Measurements from ENCODE around the gene AFG3L2.

The AFG3L2 gene

DNA sequence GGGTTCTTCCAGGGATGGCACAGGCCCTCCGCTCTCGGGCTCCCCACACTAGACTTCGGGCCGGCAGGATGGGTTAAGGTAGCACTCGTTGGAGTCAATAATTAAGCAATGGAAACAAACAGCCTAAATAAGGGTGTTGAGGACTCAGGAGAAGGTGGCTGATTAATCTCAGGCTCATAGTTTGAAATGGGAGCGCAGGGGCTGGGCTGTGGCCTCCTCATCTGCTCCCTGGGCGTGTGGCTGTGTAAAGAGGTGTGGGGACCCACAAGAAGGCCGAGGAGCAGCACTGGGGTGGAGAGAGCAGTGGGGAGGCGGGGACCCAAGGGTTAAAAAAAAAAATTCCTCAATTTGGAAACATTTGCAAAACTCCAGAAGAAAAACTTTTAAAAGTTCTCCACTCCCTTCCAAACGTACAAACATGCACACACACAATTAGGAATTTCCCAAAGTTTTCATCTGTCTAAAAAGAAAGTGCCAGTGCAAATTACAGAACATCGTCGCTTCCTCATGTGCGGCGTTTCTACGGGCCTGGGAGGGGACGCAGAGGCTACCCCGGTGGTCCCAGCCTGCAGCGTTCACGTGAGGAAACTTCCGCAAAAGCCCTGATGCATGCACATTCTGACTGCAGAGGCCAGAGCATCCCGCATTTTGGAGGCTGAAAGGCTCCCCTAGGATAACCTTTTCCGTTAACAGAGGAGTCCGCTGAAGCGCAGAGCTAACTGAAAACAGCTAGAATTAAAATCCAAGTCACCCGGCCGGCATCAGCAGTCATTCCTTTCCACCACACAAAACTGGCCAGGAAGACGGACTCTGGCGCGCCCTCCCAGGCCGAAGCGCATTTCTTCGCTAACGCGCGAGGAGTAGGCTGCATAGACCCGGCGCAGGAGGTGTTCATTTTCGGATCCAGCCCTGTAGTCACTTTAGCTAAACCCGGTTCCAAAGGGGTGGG lies 70.0 kb downstream of the AFG3L2 start:
- peak overlapping the region; percentile 86 for H3K4me3 ChIP-seq (replicated peaks; ENCODE audit: low read depth, low read length)
- no peak for DNase-seq (ENCODE audit: extremely low read depth, low read depth)
- TF ChIP-seq, protein P1, sequence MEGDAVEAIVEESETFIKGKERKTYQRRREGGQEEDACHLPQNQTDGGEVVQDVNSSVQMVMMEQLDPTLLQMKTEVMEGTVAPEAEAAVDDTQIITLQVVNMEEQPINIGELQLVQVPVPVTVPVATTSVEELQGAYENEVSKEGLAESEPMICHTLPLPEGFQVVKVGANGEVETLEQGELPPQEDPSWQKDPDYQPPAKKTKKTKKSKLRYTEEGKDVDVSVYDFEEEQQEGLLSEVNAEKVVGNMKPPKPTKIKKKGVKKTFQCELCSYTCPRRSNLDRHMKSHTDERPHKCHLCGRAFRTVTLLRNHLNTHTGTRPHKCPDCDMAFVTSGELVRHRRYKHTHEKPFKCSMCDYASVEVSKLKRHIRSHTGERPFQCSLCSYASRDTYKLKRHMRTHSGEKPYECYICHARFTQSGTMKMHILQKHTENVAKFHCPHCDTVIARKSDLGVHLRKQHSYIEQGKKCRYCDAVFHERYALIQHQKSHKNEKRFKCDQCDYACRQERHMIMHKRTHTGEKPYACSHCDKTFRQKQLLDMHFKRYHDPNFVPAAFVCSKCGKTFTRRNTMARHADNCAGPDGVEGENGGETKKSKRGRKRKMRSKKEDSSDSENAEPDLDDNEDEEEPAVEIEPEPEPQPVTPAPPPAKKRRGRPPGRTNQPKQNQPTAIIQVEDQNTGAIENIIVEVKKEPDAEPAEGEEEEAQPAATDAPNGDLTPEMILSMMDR (IDR thresholded peaks at IDR 0.05; ENCODE audit: low read depth, low read length, missing control alignments) = no peak

DNA sequence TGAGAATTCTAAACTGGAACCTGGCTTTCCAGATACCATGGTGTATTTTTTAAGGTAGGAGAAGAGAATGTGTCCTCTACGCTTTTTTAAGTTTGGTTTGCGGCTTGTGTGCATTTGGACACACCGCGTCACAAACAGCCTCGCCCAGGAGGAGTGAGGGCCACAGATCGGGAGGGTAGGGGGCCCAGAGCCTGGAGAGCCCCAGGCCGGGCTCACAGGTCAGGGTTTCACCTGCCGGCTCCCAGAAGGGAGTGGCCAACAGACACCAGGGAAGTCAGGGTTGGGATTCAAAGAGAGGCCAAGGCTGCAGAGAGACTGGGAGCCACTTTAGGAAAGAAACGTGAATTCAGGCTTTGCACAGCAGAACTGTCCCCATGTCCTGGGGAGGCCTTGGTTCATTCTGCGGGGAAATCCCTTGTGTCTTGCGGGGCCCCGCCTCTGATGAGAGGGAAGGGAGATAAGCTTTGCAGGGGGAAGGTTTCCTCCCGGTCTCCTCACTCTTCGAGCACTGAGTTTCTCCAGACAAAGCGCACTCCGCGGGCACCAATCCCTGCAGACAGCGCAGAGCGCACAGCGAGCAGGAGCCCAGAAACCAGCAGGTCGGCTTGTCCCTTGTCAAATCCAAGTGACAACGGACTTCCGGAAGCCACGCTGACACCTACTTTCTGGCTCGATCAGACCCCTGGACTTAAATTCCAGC lies 70.9 kb downstream of the AFG3L2 start:
- peak overlapping the region; percentile 86 for H3K4me3 ChIP-seq (replicated peaks; ENCODE audit: low read depth, low read length)
- TF ChIP-seq, protein P1 (IDR thresholded peaks at IDR 0.05; ENCODE audit: low read depth, low read length, missing control alignments) = no peak
- DNase-seq (ENCODE audit: extremely low read depth, low read depth) = no peak

DNA sequence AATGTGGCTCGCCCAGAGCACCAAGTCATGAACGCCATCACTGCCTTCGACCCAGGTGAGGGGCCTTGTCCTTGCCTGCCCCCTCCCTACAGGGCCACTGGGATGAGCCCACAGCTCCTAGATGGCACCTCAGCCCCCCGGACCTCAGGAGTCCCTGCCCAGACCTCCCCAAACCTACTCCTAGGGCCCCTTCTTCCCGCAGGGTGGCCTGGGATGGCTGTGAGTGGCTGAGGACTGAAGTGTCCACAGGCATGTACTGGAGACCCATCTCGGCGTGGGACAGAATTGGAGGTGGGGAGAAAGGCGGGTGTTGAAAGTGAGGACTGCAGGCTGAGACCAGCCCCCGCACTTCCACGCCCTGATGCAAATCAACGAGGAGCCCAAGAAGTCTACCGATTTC lies 71.8 kb downstream of the AFG3L2 start:
- no peak overlapping the region for H3K4me3 ChIP-seq (replicated peaks; ENCODE audit: low read depth, low read length)
- no peak for DNase-seq (ENCODE audit: extremely low read depth, low read depth)
- TF ChIP-seq, protein P1 (IDR thresholded peaks at IDR 0.05; ENCODE audit: low read depth, low read length, missing control alignments) = no peak

DNA sequence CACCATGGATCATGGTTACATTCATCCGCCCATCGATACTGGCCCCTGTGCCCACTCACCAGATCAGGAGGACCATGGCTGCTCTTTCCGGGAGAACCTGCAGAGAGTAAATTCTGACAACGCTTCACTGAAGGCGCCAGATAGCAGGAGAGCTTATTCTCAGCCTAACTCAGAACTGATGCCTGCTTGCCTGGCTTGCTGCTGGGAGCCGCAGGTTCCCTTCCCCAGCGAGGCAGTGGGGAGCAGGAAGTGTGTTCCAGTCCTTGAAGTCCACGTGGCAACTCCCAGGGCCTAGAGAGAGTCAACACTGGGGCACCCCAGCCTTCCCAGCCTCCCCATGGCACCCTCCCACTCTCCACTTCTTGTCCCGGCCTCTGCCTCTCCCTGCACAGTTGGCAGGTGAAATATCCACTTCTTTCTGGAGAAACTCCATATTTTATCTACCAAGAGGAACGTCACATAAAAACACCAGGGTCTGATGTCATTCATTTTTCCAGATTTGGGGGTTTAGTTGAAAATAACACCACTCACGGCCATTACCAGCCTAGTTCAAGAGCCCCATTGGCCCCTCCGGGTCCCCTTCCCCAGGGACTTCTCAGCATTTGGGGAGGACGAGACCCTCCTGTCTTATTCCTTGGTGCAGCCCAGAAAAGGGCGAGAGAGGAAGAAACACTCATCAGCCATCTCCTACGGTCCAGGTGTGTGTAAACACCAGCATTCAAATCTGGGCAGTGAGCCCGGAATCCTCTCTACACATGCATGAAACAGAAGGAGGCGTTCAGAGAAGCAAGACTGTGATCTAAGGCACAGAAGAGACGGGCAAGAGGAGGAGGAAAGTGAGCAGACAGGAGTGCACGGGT lies 72.4 kb downstream of the AFG3L2 start:
- DNase-seq (ENCODE audit: extremely low read depth, low read depth) = no peak
- TF ChIP-seq, protein P1 (IDR thresholded peaks at IDR 0.05; ENCODE audit: low read depth, low read length, missing control alignments) = no peak
- H3K4me3 ChIP-seq (replicated peaks; ENCODE audit: low read depth, low read length) = no peak overlapping the region

DNA sequence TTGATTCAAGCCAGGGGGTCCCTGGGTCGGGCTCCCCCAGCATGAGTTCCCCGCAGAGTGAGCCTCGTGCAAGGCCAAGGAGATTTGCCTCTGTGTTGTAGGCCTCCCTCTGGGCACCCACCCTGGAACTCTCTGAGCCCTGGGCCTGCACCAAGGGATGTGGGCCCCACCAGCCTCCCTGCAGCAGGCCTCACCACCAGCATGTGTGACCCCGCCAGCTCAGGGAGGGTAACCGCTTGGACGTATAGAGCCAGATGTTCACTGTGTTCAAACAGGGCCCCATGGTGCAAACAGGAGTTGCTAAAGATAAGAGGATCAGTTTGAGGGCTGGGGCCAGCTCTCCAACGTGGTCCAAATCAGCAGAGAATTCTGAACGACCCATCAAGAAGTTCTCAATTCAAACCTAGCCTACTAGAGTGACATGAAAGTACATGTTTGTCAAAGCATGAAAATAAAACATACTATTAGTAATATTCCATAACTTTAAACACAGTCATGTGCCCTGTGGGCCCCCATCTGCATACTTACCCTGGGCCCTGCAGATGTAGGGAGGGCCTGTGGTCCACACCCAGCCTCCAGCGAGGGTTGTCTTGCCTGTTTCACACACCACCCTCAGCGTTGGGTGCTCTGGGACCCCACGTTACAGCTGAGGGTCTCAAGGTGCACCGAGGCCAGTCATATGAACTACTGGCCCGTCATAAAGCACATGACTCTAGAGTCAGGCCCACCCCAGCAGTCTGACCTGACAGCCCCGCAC lies 74.5 kb downstream of the AFG3L2 start:
- DNase-seq (ENCODE audit: extremely low read depth, low read depth) = no peak
- no peak overlapping the region for H3K4me3 ChIP-seq (replicated peaks; ENCODE audit: low read depth, low read length)
- TF ChIP-seq, protein P1 (IDR thresholded peaks at IDR 0.05; ENCODE audit: low read depth, low read length, missing control alignments) = no peak
